Measurements from ENCODE around the gene TGOLN2.
"Not testable (repeated sequence)": the region's sequence is repeated elsewhere in the genome, so short reads cannot be mapped to it uniquely, and the experiment has no call there.

The TGOLN2 gene

GRCh38 chr2:85344356-85344954, 16.7 kb upstream of the TGOLN2 start:
- TF ChIP-seq CTCF (IDR thresholded peaks at IDR 0.05; ENCODE audit: insufficient read depth, missing control alignments): no peak
- FAIRE-seq (no peak), DNase-seq (ENCODE audit: insufficient read length, low spot score) (no peak)

GRCh38 chr2:85343207-85343895, 15.6 kb upstream of the TGOLN2 start:
- not testable (repeated sequence) for FAIRE-seq; DNase-seq (ENCODE audit: insufficient read length, low spot score)

GRCh38 chr2:85342156-85342555, 14.4 kb upstream of the TGOLN2 start:
- no peak for FAIRE-seq
- no peak for TF ChIP-seq CTCF (IDR thresholded peaks at IDR 0.05; ENCODE audit: insufficient read depth, missing control alignments)
- no peak for DNase-seq (ENCODE audit: insufficient read length, low spot score)

GRCh38 chr2:85341269-85342029, 13.7 kb upstream of the TGOLN2 start:
- FAIRE-seq (no peak), DNase-seq (ENCODE audit: insufficient read length, low spot score) (no peak)
- no peak for TF ChIP-seq CTCF (IDR thresholded peaks at IDR 0.05; ENCODE audit: insufficient read depth, missing control alignments)

GRCh38 chr2:85340034-85340892, 12.5 kb upstream of the TGOLN2 start:
- no peak for TF ChIP-seq CTCF (IDR thresholded peaks at IDR 0.05; ENCODE audit: insufficient read depth, missing control alignments)
- FAIRE-seq (no peak), DNase-seq (ENCODE audit: insufficient read length, low spot score) (no peak)

- no peak for FAIRE-seq
- DNase-seq (ENCODE audit: insufficient read length, low spot score): no peak
- no peak for TF ChIP-seq CTCF (IDR thresholded peaks at IDR 0.05; ENCODE audit: insufficient read depth, missing control alignments)
Measured at GRCh38 chr2:85334928-85335327, 7.1 kb upstream of the TGOLN2 start.

- FAIRE-seq; DNase-seq (ENCODE audit: insufficient read length, low spot score): not testable (repeated sequence)
Measured at GRCh38 chr2:85333877-85334276, 6.1 kb upstream of the TGOLN2 start.

Data from D721Med (cell line).